ENCODE results near the gene CSF1.

Gene CSF1

DNA sequence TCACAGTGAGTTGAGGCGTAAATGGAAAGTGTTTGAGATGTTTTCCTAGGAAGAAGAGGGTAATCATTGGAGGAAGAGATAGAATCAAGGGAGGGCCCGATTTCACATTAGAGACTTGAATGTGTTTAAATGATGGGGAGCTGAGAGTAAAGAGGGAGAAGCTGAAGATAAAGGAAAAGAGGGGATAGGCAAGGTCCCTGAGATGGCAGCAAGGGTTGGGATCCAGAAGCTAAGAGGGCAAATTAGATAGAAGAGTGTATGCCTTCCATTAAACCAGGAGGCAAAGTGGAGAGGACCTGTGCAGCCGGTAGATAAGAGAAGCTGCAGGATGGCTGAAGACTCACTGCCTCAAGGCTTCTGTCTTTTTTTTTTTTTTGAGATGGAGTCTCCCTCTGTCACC is 21.6 kb upstream of the CSF1 start:
- H3K4me3 ChIP-seq (ENCODE audit: control insufficient read depth, low read depth, low read length): no peak overlapping the region
- DNase-seq (ENCODE audit: low read depth): no peak
- TF ChIP-seq, protein P1, sequence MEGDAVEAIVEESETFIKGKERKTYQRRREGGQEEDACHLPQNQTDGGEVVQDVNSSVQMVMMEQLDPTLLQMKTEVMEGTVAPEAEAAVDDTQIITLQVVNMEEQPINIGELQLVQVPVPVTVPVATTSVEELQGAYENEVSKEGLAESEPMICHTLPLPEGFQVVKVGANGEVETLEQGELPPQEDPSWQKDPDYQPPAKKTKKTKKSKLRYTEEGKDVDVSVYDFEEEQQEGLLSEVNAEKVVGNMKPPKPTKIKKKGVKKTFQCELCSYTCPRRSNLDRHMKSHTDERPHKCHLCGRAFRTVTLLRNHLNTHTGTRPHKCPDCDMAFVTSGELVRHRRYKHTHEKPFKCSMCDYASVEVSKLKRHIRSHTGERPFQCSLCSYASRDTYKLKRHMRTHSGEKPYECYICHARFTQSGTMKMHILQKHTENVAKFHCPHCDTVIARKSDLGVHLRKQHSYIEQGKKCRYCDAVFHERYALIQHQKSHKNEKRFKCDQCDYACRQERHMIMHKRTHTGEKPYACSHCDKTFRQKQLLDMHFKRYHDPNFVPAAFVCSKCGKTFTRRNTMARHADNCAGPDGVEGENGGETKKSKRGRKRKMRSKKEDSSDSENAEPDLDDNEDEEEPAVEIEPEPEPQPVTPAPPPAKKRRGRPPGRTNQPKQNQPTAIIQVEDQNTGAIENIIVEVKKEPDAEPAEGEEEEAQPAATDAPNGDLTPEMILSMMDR (conservative IDR thresholded peaks at IDR 0.05; ENCODE audit: control insufficient read depth, insufficient read depth, low read depth, low read length): no peak

DNA sequence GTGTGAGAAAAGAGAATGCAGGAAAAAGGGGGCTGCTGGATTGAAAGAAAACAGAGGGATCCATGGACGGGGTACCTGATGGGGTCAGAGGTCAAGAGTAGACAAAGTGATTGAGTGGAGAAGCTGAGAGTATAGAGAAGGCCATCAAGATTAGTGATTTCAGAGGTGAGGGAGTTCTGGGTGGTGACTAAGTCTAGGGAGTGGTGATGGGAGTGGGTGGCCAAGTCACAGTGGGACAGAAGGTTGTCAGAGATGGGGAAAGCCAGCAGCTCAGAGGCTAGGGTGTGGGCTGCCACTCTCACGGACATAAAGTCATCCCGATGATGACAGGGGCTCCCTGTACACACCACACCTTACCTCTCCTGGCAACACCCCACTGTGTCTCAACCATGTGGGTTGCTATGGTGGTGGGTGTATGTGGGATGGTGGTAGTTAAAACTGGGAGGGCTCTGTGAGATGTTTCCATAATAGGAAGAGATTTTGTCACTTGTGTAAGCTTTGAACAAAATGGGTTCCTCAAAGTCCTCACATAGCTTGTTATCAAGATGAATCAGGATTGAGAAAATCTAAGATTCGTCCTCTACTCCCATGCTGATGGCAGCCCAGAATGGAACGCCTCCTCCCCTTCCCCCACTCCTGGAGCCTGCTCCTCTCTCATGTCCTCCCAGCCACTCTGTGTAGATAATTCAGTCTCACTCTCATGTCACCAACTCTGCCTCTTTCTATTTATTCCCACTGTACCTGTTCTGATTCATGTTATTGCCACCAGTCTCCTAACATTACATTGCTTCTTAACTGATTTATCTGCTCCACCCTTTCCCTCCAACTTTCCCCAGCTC is 20.3 kb upstream of the CSF1 start:
- no peak for DNase-seq (ENCODE audit: low read depth)
- H3K4me3 ChIP-seq (ENCODE audit: control insufficient read depth, low read depth, low read length): no peak overlapping the region
- TF ChIP-seq, protein P1 (conservative IDR thresholded peaks at IDR 0.05; ENCODE audit: control insufficient read depth, insufficient read depth, low read depth, low read length): no peak

DNA sequence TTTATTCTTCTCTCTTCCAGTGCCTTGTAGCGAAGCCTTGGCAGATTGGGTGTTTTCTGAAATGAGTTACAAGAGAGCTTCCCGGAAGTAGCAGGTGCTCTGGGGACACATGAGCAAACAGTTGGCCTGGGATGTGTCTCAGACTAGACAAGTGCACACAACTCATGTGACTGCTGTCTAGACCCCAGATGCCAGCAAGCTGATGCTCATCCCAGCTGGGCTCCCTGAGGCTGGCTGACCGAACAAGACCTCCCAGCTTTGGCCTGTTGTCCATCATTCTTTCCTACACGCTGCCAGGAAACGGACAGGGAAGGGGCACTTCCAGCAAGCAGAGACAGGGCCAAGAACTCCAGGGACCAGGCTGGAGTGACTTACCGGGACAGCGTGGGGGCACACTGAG is 18.7 kb upstream of the CSF1 start:
- no peak for DNase-seq (ENCODE audit: low read depth)
- TF ChIP-seq, protein P1 (conservative IDR thresholded peaks at IDR 0.05; ENCODE audit: control insufficient read depth, insufficient read depth, low read depth, low read length): no peak

DNA sequence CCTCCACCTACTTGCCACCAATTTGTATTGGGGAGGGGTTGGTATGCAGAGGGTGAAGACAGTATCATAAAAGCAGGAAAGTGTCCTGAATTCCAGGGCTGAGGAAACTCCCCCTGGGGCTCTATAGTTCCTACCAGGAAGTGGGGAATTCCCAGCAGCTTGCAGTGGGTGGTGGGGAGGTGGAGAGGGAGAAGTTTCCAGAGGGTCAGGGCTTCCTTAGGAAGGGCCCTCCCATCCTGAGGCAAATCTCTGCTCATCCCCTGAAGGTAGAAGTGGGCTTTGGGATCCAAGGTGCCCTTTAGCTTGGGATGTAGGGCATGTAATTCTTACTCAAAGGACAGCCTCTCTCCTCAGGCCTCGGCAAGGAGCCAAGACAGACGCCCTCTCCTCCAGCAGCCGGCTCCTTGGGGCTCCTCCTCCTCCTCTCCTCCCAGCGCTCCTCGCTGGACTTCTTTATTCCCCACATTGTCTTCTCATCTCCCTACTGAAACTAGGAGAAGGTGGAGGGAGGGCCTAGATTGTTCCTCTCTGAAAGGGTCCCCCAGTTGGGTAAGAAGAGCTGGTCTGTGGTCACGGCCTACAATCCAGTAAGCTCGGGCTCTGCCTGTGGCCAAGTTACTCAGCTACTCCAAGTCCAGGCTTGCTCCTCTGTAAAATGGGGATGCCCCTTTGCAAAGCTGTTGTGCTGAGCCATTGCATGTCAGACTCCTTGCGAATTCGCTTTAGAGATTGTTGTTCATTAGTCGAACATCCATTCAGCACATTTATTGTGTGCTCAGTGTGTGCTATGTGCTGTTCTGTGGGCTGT is 17.9 kb upstream of the CSF1 start:
- no peak for DNase-seq (ENCODE audit: low read depth)
- no peak overlapping the region for H3K4me3 ChIP-seq (ENCODE audit: control insufficient read depth, low read depth, low read length)
- TF ChIP-seq, protein P1 (conservative IDR thresholded peaks at IDR 0.05; ENCODE audit: control insufficient read depth, insufficient read depth, low read depth, low read length): no peak

More for the DNA sequence above, 18.7 kb upstream of the CSF1 start:
- no peak overlapping the region for H3K4me3 ChIP-seq (ENCODE audit: control insufficient read depth, low read depth, low read length)

DNA sequence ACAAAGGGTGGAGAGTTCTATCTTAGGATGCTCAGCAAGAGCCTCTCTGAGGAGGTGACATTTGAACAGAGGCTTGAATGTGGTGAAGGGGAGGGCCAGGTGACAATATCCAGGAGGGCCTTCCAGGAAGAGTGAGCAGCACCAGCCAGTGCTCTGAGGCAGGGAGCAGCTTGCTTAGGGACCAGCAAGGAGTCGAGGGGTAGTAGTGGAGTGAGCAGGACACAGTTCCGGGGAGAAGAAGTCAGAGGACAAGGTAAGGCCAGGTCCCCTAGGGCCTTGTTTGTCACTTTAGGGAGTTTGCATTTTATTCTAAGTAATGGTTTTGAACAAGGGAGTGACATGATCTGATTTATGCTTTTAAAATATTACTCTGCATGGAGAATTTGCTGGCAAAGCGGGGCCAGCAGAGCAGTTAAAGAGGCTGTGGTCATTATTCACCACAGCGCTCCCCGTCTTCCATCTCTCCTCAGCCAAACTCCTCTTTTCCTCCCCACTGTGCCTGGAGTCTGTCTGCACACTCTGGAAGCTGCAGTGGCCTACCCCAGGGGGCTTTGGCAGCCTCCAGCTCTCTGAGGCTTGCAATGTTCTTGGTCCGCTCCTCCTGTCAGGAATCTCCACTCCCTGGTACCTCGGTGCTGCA is 17.0 kb upstream of the CSF1 start:
- no peak for DNase-seq (ENCODE audit: low read depth)
- no peak overlapping the region for H3K4me3 ChIP-seq (ENCODE audit: control insufficient read depth, low read depth, low read length)
- TF ChIP-seq, protein P1 (conservative IDR thresholded peaks at IDR 0.05; ENCODE audit: control insufficient read depth, insufficient read depth, low read depth, low read length): no peak

DNA sequence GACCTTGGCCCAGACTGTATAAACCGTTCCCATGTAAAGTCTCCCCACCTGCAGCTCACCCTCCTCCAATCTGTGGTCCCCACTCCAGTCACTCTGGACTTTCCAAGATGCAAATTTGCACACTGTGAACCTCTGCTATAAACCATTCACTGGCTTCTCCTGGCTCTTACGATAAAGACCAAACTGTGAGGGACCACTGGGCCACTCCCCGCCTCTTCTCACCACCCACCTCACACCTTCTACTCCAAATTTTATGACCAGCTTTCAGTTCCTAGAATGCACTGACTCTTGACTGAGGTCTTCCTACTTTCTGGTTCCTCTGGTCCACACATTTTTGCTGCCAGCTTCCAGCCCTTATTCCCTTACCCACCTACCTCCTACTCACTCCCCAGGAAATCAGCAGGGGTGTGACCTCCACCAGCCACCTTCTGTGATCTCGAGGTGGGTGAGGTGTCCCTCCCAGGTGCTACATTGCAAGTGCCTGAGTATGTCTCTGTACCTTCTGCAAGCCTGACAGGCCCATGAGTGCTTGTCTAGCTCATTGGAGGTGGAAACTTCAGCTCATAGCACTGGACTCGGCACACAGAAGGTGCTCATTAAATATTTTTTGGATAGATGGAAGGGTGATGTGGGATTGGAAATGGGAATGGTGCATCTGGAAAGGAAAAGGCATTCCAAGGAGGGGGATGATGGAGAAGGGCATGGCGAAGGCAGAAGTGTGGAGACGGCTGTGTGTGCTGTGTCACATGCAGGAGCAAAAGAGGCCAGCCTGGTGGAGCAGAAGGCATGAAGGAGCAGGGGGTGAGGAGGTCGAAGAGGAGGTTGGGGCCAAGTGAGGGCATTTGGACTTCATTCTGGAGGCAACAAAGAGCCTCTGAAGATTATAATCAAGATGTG is 15.6 kb upstream of the CSF1 start:
- TF ChIP-seq, protein P1 (conservative IDR thresholded peaks at IDR 0.05; ENCODE audit: control insufficient read depth, insufficient read depth, low read depth, low read length): no peak
- no peak overlapping the region for H3K4me3 ChIP-seq (ENCODE audit: control insufficient read depth, low read depth, low read length)
- DNase-seq (ENCODE audit: low read depth): no peak

Measured in fibroblast of mammary gland (primary cell).